Activated naive CD4-positive, alpha-beta T cell treated with anti-CD3 and anti-CD28 coated beads for 36 hours (primary cell): Measurements from ENCODE around the gene MARS1. TPM values are rescaled to one million over a fixed set of nuclear protein-coding genes. Genes with fewer than 3 reads are reported as not detected.

ENCODE experiments used
- CTCF ChIA-PET: fragments of 350-600 bp; sonication (Branson Sonifier 250); formaldehyde crosslinking; loops from one replicate; lab custom pipeline; 2021; ENCODE audit warnings: antibody characterized with exemption; lab: Charles Lee
- DNase-seq: peaks from one replicate; pipeline ENCODE4 v3.0.0-alpha.2; 2020
- H3K27ac Mint-ChIP-seq: one replicate; pipeline ENCODE4 v1.8.0; 2021; ENCODE audit warnings: mild to moderate bottlenecking, mixed read lengths
- H3K27me3 Mint-ChIP-seq: one replicate; pipeline ENCODE4 v1.8.0; 2021; ENCODE audit warnings: low read depth, mixed read lengths
- H3K36me3 Mint-ChIP-seq: one replicate; pipeline ENCODE4 v1.8.0; 2021; ENCODE audit warnings: low read depth, mixed read lengths
- H3K4me1 Mint-ChIP-seq: one replicate; pipeline ENCODE4 v1.8.0; 2021; ENCODE audit warnings: low read depth, mixed read lengths
- H3K4me3 Mint-ChIP-seq: one replicate; pipeline ENCODE4 v1.8.0; 2021; ENCODE audit warnings: mild to moderate bottlenecking, moderate library complexity, mixed read lengths
- H3K9me3 Mint-ChIP-seq: one replicate; pipeline ENCODE4 v1.8.0; 2021; ENCODE audit warnings: mixed read lengths
- intact Hi-C: fragments of 100-400 bp; cut with micrococcal nuclease; formaldehyde crosslinking; loops from one replicate; pipeline ENCODE4 v1.15.1; 2023
- total RNA-seq, 2 experiments: library from RNA; stranded (reverse); gene quantifications; one replicate each; pipeline ENCODE4 v1.2.3, GENCODE V29; 2021

MARS1 gene
- total RNA-seq, 2 experiments from 2014 or later: 481 to 489 TPM

GRCh38 chr12:57465747-57466505 lies 21.9 kb upstream of the MARS1 start:
- H3K36me3 Mint-ChIP-seq: peaks cover 2% of the 10 kb centered on the region
- CTCF ChIA-PET: interaction anchor here (1.3 to 9.9 kb wide), 4 partner anchors 10 to 252 kb away, joined by 3 to 207 read pairs (median 9); partner anchors contain the start of genes ARHGAP9 and INHBE

DNA sequence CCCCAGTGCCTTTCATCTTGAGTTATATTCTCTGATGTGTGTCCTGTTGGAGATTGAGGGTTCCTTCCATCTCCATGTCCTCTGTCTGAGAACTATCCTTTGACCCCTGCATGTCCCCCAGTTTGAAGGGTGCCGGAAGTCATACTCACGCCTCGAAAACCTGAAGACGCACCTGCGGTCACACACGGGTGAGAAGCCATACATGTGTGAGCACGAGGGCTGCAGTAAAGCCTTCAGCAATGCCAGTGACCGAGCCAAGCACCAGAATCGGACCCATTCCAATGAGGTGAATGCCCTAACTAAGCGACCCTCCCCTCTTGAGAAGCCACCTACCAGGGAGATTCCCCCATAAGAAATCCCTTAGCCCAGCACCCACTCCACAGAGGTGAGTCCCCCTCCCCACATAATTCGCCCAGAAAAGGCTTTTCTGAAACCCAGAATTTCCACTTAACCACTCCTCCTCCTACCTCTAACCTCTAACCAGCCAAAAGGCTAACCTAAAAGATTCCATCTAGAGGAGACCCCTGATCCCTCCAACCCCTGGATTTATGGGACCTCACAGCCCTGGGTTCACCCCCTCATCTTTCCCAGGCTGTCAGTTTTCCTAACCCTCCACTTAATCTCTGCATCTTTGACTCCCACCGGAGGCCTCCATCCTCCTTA lies 20.5 kb upstream of the MARS1 start:
- H3K27ac Mint-ChIP-seq: no peak overlapping the region
- H3K4me3 Mint-ChIP-seq: no peak overlapping the region
- no peaks in the 10 kb centered on the region for H3K27me3 Mint-ChIP-seq
- DNase-seq: no peak
- intact Hi-C loops: no loop called here
- H3K36me3 Mint-ChIP-seq: peaks cover 2% of the 10 kb centered on the region
- peaks cover 28% of the 10 kb centered on the region for H3K4me1 Mint-ChIP-seq
- CTCF ChIA-PET: interaction anchor here (0.6 to 9.9 kb wide), 2 partner anchors 11 to 168 kb away, joined by 5 to 207 read pairs; partner anchors contain the start of gene ARHGAP9
- no peaks in the 10 kb centered on the region for H3K9me3 Mint-ChIP-seq

More at GRCh38 chr12:57465747-57466505, 21.9 kb upstream of the MARS1 start:
- Mint-ChIP-seq H3K27me3 (peaks cover 5% of the 10 kb centered on the region), H3K4me3 (no peak overlapping the region), H3K4me1 (peaks cover 28% of the 10 kb centered on the region), H3K27ac (no peak overlapping the region), H3K9me3 (no peaks in the 10 kb centered on the region)
- no peak for DNase-seq
- intact Hi-C loops: no loop called here

DNA sequence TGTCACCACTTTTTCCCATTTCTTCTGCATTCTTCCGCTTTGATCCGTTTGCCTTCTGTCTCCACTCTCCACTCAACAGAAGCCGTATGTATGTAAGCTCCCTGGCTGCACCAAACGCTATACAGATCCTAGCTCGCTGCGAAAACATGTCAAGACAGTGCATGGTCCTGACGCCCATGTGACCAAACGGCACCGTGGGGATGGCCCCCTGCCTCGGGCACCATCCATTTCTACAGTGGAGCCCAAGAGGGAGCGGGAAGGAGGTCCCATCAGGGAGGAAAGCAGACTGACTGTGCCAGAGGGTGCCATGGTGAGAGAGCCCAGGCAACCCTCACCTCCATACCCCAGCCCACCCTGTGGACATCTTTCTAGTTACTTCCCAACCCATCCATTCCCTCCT lies 20.0 kb upstream of the MARS1 start:
- peaks cover 2% of the 10 kb centered on the region for H3K36me3 Mint-ChIP-seq
- no peak overlapping the region for H3K4me3 Mint-ChIP-seq
- CTCF ChIA-PET: no interaction called here
- no peak for DNase-seq
- H3K4me1 Mint-ChIP-seq: peaks cover 25% of the 10 kb centered on the region
- H3K27ac Mint-ChIP-seq: no peak overlapping the region
- no peaks in the 10 kb centered on the region for H3K9me3 Mint-ChIP-seq
- H3K27me3 Mint-ChIP-seq: no peaks in the 10 kb centered on the region
- intact Hi-C loops: no loop called here

- Mint-ChIP-seq H3K27me3 (no peaks in the 10 kb centered on the region), H3K9me3 (no peaks in the 10 kb centered on the region), H3K4me1 (peaks cover 24% of the 10 kb centered on the region), H3K27ac (no peak overlapping the region), H3K4me3 (no peak overlapping the region), H3K36me3 (peaks cover 6% of the 10 kb centered on the region)
- CTCF ChIA-PET: interaction anchor here (1.2 to 2.2 kb wide), 3 partner anchors 9 to 227 kb away, joined by 4 to 8 read pairs (median 6); no protein-coding TSS in a partner anchor
- intact Hi-C loops: no loop called here
- no peak for DNase-seq
Observed at GRCh38 chr12:57469296-57470164, 18.3 kb upstream of the MARS1 start.

DNA sequence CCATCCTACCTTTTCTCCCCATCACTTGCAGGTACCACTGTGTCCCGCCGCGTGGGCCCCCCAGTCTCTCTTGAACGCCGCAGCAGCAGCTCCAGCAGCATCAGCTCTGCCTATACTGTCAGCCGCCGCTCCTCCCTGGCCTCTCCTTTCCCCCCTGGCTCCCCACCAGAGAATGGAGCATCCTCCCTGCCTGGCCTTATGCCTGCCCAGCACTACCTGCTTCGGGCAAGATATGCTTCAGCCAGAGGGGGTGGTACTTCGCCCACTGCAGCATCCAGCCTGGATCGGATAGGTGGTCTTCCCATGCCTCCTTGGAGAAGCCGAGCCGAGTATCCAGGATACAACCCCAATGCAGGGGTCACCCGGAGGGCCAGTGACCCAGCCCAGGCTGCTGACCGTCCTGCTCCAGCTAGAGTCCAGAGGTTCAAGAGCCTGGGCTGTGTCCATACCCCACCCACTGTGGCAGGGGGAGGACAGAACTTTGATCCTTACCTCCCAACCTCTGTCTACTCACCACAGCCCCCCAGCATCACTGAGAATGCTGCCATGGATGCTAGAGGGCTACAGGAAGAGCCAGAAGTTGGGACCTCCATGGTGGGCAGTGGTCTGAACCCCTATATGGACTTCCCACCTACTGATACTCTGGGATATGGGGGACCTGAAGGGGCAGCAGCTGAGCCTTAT lies 17.4 kb upstream of the MARS1 start:
- intact Hi-C loops: no loop called here
- CTCF ChIA-PET: interaction anchor here (0.5 to 2.4 kb wide), 5 partner anchors 8 to 228 kb away, joined by 4 to 16 read pairs (median 6); no protein-coding TSS in a partner anchor
- no peak overlapping the region for H3K27ac Mint-ChIP-seq
- no peak for DNase-seq
- H3K4me3 Mint-ChIP-seq: no peak overlapping the region
- H3K27me3 Mint-ChIP-seq: no peaks in the 10 kb centered on the region
- H3K4me1 Mint-ChIP-seq: peaks cover 25% of the 10 kb centered on the region
- no peaks in the 10 kb centered on the region for H3K9me3 Mint-ChIP-seq
- peaks cover 9% of the 10 kb centered on the region for H3K36me3 Mint-ChIP-seq

DNA sequence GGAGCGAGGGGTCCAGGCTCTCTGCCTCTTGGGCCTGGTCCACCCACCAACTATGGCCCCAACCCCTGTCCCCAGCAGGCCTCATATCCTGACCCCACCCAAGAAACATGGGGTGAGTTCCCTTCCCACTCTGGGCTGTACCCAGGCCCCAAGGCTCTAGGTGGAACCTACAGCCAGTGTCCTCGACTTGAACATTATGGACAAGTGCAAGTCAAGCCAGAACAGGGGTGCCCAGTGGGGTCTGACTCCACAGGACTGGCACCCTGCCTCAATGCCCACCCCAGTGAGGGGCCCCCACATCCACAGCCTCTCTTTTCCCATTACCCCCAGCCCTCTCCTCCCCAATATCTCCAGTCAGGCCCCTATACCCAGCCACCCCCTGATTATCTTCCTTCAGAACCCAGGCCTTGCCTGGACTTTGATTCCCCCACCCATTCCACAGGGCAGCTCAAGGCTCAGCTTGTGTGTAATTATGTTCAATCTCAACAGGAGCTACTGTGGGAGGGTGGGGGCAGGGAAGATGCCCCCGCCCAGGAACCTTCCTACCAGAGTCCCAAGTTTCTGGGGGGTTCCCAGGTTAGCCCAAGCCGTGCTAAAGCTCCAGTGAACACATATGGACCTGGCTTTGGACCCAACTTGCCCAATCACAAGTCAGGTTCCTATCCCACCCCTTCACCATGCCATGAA lies 16.8 kb upstream of the MARS1 start:
- intact Hi-C loops: no loop called here
- DNase-seq: no peak
- no peak overlapping the region for H3K27ac Mint-ChIP-seq
- CTCF ChIA-PET: interaction anchor here (0.5 to 2.4 kb wide), 5 partner anchors 8 to 229 kb away, joined by 3 to 16 read pairs (median 4); no protein-coding TSS in a partner anchor
- no peak overlapping the region for H3K4me3 Mint-ChIP-seq
- H3K36me3 Mint-ChIP-seq: peaks cover 9% of the 10 kb centered on the region
- no peaks in the 10 kb centered on the region for H3K27me3 Mint-ChIP-seq
- H3K9me3 Mint-ChIP-seq: no peaks in the 10 kb centered on the region
- H3K4me1 Mint-ChIP-seq: peaks cover 29% of the 10 kb centered on the region

- intact Hi-C loops: no loop called here
- H3K27ac Mint-ChIP-seq: peak overlapping the region; percentile 25
- CTCF ChIA-PET: interaction anchor here (0.5 to 2.4 kb wide), 4 partner anchors 9 to 31 kb away, joined by 3 to 16 read pairs (median 5); no protein-coding TSS in a partner anchor
Observed at GRCh38 chr12:57471661-57472060, 16.2 kb upstream of the MARS1 start.

GRCh38 chr12:57472391-57472790 lies 15.5 kb upstream of the MARS1 start:
- intact Hi-C loops: no loop called here
- CTCF ChIA-PET: interaction anchor here (0.6 to 2.4 kb wide), 4 partner anchors 10 to 205 kb away, joined by 3 to 16 read pairs (median 4); no protein-coding TSS in a partner anchor
- H3K27ac Mint-ChIP-seq: peak overlapping the region; percentile 16
- H3K27me3 Mint-ChIP-seq: no peaks in the 10 kb centered on the region
- H3K4me3 Mint-ChIP-seq: no peak overlapping the region
- peaks cover 31% of the 10 kb centered on the region for H3K4me1 Mint-ChIP-seq
- peaks cover 22% of the 10 kb centered on the region for H3K36me3 Mint-ChIP-seq
- no peaks in the 10 kb centered on the region for H3K9me3 Mint-ChIP-seq
- DNase-seq: no peak

More at GRCh38 chr12:57471661-57472060, 16.2 kb upstream of the MARS1 start:
- Mint-ChIP-seq H3K36me3 (peaks cover 14% of the 10 kb centered on the region), H3K4me1 (peaks cover 31% of the 10 kb centered on the region), H3K9me3 (no peaks in the 10 kb centered on the region), H3K4me3 (no peak overlapping the region), H3K27me3 (no peaks in the 10 kb centered on the region)
- DNase-seq: no peak

- peaks cover 28% of the 10 kb centered on the region for H3K36me3 Mint-ChIP-seq
- H3K4me1 Mint-ChIP-seq: peaks cover 36% of the 10 kb centered on the region
Observed at GRCh38 chr12:57473392-57473791, 14.5 kb upstream of the MARS1 start.

DNA sequence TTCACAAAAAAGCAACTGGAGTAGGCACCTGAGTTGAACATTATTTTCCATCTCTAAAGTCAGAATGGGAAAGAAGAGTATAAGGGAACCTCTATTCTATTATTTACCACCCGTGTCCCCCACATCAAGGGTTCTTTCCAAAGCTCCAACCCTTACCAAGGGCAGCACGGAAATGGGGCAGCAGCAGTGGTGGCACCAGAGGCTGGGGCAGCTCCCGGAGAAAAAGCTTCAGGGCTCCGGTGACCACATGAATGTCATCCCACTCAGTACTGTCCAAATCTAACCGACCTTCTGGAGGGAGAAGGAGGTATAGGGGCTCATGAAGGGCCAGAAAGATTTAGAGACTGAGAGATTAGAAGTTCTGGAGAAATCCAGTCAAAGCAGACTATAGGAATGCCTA lies 14.0 kb upstream of the MARS1 start:
- H3K27me3 Mint-ChIP-seq: no peaks in the 10 kb centered on the region
- DNase-seq: no peak
- H3K4me3 Mint-ChIP-seq: no peak overlapping the region
- CTCF ChIA-PET: interaction anchor here (1.9 to 10.2 kb wide), 2 partner anchors 12 to 18 kb away, joined by 5 to 207 read pairs; partner anchors contain the start of gene GLI1
- H3K27ac Mint-ChIP-seq: no peak overlapping the region
- H3K36me3 Mint-ChIP-seq: peaks cover 33% of the 10 kb centered on the region
- H3K4me1 Mint-ChIP-seq: peaks cover 41% of the 10 kb centered on the region
- H3K9me3 Mint-ChIP-seq: no peaks in the 10 kb centered on the region
- intact Hi-C loops: no loop called here

More at GRCh38 chr12:57473392-57473791, 14.5 kb upstream of the MARS1 start:
- H3K27ac Mint-ChIP-seq: no peak overlapping the region
- DNase-seq: no peak
- H3K27me3 Mint-ChIP-seq: no peaks in the 10 kb centered on the region
- intact Hi-C loops: no loop called here
- CTCF ChIA-PET: interaction anchor here (10.2 kb wide), 1 partner anchor 11 kb away, joined by 207 read pairs; the partner anchor contains the start of gene GLI1
- H3K9me3 Mint-ChIP-seq: no peaks in the 10 kb centered on the region
- H3K4me3 Mint-ChIP-seq: no peak overlapping the region
